Measurements from ENCODE around the gene ACKR2. TPM values are rescaled to one million over a fixed set of nuclear protein-coding genes. Genes with fewer than 3 reads are reported as not detected.

Gene ACKR2
- polyA plus RNA-seq, 1 donor (not counting 4 experiments of a cell fraction or from before 2014, with no cell fraction given) = 0.22 TPM

GRCh38 chr3:42773409-42773751, 35.9 kb upstream of the ACKR2 start:
- Histone ChIP-seq H4K20me1 (ENCODE audit: control insufficient read depth, extremely low read depth, insufficient read depth, low read length) (no peaks in the 10 kb centered on the region), H3K9me3 (ENCODE audit: control insufficient read depth, low read depth, low read length) (no peaks in the 10 kb centered on the region), H3K4me3 (ENCODE audit: control insufficient read depth in 2 of 3, extremely low read depth in 1 of 3, insufficient read depth in 2 of 3, low read depth in 1 of 3, low read length in 3 of 3) (peak overlapping the region; percentile 13 to 62 (median 61)), H3K36me3 (ENCODE audit: control insufficient read depth in 2 of 2, extremely low read depth in 1 of 2, insufficient read depth in 2 of 2, low read length in 2 of 2) (no peaks in the 10 kb centered on the region), H3K9ac (ENCODE audit: control insufficient read depth, extremely low read depth, insufficient read depth, low read length) (peak overlapping the region; percentile 18), H3K4me2 (ENCODE audit: control insufficient read depth, extremely low read depth, insufficient read depth, low read depth, low read length) (peak overlapping the region; percentile 69), H3K9me1 (ENCODE audit: control insufficient read depth, extremely low read depth, insufficient read depth, low read length) (no peaks in the 10 kb centered on the region), H3K4me1 (ENCODE audit: control insufficient read depth, extremely low read depth, insufficient read depth, low read length) (peaks cover 3% of the 10 kb centered on the region), H3K79me2 (ENCODE audit: control insufficient read depth, insufficient read depth, low read length) (no peaks in the 10 kb centered on the region), H2AFZ (ENCODE audit: control insufficient read depth, low read length) (no peak overlapping the region), H3K27me3 (ENCODE audit: control insufficient read depth, extremely low read depth, insufficient read depth, low read length) (no peaks in the 10 kb centered on the region), H3K27ac (ENCODE audit: control insufficient read depth, insufficient read depth, low read length) (no peak overlapping the region)
- dilution Hi-C loops (cut with MboI; ENCODE audit: extremely low pct_ligation_motif_present, low sequenced_read_pairs) = no loop called here
- no peak for FAIRE-seq
- TF ChIP-seq EZH2 (IDR thresholded peaks at IDR 0.05; ENCODE audit: low read length) (no peak), CTCF (optimal IDR thresholded peaks at IDR 0.05 in 1 of 3, IDR thresholded peaks at IDR 0.05 in 1 of 3, conservative IDR thresholded peaks at IDR 0.05 in 1 of 3; ENCODE audit: extremely low read depth in 1 of 3, insufficient read depth in 2 of 3, low read length in 3 of 3) (no peak)
- DNase-seq (ENCODE audit: low read depth, low spot score) = no peak

- Histone ChIP-seq H3K9me1 (ENCODE audit: control insufficient read depth, extremely low read depth, insufficient read depth, low read length) (no peaks in the 10 kb centered on the region), H3K27ac (ENCODE audit: control insufficient read depth, insufficient read depth, low read length) (no peak overlapping the region), H3K36me3 (ENCODE audit: control insufficient read depth in 2 of 2, extremely low read depth in 1 of 2, insufficient read depth in 2 of 2, low read length in 2 of 2) (peaks cover 3 to 7% of the 10 kb centered on the region in 2 experiments), H3K4me2 (ENCODE audit: control insufficient read depth, extremely low read depth, insufficient read depth, low read depth, low read length) (no peak overlapping the region), H3K79me2 (ENCODE audit: control insufficient read depth, insufficient read depth, low read length) (no peaks in the 10 kb centered on the region), H3K4me3 (ENCODE audit: control insufficient read depth in 2 of 3, extremely low read depth in 1 of 3, insufficient read depth in 2 of 3, low read depth in 1 of 3, low read length in 3 of 3) (no peak overlapping the region), H2AFZ (ENCODE audit: control insufficient read depth, low read length) (no peak overlapping the region), H4K20me1 (ENCODE audit: control insufficient read depth, extremely low read depth, insufficient read depth, low read length) (no peaks in the 10 kb centered on the region), H3K4me1 (ENCODE audit: control insufficient read depth, extremely low read depth, insufficient read depth, low read length) (no peaks in the 10 kb centered on the region), H3K9me3 (ENCODE audit: control insufficient read depth, low read depth, low read length) (no peaks in the 10 kb centered on the region), H3K9ac (ENCODE audit: control insufficient read depth, extremely low read depth, insufficient read depth, low read length) (no peak overlapping the region), H3K27me3 (ENCODE audit: control insufficient read depth, extremely low read depth, insufficient read depth, low read length) (no peaks in the 10 kb centered on the region)
- dilution Hi-C loops (cut with MboI; ENCODE audit: extremely low pct_ligation_motif_present, low sequenced_read_pairs) = no loop called here
- DNase-seq (ENCODE audit: low read depth, low spot score) (no peak), FAIRE-seq (no peak)
- TF ChIP-seq CTCF (optimal IDR thresholded peaks at IDR 0.05 in 1 of 3, IDR thresholded peaks at IDR 0.05 in 1 of 3, conservative IDR thresholded peaks at IDR 0.05 in 1 of 3; ENCODE audit: extremely low read depth in 1 of 3, insufficient read depth in 2 of 3, low read length in 3 of 3) (no peak), EZH2 (IDR thresholded peaks at IDR 0.05; ENCODE audit: low read length) (no peak)
Measured at GRCh38 chr3:42778644-42779043, 30.6 kb upstream of the ACKR2 start.

Data from keratinocyte (primary cell).